T-helper 9 cell (primary cell): ENCODE measurements around the gene CELF2.

Experiments
- DNase-seq: peaks from one replicate; pipeline ENCODE4 v3.0.0-alpha.2; 2020

Gene CELF2

DNA sequence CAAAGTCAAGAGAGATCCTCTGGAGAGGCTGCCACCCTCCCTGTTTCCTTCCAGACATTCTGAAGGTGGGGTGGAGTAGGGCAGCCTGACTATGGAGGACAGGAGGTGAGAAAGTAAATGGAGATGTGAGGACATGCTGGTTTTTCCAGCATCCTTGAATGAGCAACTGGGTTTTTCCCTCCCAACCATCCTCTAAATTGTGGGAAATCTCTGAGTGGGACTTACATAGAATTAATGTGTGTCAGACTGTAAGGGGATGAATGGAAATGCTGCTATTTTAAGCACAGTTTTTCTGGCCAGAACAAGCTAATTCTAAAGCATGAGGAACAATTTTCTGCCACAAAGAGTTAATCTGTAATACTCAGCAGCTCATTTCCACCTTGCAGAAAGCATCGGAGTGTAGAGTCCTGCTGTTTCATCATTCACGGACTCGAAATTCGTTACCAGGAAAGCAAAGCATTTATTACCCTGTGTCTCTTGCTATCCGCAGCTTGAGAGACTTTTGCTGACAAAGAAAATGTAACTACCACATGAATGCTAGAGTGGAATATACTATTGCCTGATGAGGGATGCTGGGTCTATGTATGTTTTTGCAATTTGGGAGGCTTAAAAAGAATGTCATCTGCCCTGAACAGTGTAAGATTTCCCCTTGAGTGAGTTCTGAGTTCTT is 213.0 kb downstream of the CELF2 start:
- DNase-seq: no peak

DNA sequence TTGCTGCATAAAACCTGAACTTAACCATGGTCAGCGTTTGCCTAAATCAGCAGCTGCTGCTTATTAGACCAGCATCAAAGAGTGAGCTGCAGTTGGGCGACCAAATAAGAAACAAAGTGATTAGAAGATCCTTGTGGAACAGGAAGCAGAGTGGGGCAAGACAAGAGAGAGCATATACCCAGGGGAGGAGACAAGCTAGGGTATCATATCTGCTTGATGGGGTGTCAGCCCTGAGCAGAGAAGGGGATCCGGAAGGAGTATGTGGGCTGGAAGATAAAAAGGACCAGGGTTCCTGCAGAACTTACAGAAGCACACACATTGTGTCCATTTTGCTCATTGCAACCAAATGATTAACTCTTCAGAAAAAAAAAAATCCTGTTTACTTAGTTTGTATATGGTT is 213.6 kb downstream of the CELF2 start:
- DNase-seq: no peak

DNA sequence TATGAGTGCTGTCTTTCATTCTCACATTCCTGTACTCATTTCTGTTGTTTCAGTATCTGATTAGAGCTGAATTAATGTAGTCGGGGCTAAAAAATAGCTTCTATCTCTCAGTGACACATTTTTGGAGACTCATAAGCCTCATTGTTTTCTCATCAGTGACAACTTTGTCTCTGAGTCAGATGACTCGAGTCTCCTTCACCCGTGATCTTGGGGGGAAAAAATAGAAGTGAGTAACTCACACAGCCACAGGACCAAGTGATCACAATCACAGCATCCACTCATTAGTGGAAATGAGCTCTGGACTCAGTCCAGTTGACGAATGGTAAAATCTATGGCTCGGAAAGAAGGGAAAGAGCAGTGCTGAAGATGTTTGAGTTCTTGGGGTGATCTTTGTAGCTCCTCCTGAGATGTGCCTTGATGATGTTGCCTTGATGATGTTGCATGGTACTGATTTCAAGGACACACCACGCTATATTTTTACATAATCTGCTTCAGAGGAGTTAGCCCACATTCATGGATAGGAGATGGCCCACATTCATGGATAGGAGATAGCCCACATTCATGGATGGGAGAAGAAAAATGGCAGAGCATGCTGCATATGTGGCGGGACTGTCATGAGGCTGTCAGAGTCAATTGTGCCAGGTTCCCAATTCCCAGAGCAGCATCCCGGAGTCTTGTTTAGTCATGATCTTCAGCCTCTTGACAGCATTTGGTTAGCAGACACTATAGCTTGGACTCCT is 214.7 kb downstream of the CELF2 start:
- DNase-seq: no peak

DNA sequence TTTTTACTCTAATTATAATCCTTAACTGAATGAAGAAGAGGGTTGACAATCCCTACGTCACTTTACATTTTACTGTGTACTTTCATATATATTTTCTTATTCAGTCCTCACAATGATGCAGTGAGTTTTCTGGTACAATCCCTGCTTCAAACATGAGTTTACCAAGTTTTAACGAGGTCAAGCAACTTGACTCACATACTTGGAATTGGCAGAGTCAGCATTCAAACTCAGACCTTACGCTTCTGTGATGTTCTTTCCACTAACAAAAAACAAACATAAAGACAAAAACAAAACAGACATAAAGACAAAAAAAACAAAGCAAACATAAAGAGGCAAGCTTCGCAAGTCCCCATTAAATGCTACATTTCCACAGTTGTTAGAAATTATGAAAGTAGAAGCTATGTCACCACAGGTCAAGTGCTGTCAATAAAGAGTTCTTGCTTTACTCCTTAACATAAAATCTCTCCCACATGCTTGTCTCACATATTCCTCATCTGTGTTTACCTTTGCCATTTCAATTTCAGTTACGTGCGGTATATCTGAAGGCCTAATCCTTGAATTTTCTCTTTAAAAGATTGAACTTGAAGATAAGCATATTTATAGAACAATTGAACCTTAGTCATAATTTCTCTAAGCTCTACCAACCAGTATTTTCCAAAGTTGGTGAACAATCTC is 217.3 kb downstream of the CELF2 start:
- no peak for DNase-seq

DNA sequence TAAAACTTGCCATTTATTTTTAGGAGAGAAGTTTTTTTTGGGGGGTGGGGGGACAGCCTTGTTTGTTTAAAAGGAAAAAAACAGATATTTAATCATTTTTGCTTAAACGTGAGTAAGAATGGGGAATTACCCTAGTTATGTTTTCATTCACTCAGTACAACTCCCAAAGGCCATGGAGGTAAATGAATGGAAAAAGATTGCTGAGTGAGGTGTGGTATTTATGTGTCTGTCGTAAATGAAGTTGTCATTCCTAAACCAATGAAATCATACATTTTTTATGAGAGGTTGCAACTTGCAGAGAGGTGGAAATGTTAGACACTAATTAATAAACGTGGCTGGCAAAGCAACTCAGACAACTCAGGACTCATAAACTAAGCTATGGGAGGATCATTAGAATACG is 218.1 kb downstream of the CELF2 start:
- no peak for DNase-seq

DNA sequence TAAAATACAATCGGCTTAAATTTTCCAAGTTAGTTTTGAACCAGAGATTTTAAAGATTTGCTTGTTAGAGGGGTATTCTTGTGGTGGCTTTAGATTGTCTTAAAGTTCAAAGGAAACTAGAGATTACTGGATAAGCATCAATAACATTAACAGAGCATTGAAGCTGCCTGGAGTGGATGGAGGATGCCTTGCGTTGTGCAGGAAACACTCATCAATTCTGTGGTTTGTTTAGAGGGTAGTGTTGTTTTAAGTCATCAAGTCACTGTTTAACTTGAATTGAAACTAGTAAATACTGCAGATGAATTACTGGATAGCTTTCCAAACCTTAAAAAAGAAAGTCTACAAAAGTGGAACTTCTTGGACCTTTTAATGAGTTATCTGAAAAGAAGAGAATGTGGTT is 218.6 kb downstream of the CELF2 start:
- DNase-seq: no peak

DNA sequence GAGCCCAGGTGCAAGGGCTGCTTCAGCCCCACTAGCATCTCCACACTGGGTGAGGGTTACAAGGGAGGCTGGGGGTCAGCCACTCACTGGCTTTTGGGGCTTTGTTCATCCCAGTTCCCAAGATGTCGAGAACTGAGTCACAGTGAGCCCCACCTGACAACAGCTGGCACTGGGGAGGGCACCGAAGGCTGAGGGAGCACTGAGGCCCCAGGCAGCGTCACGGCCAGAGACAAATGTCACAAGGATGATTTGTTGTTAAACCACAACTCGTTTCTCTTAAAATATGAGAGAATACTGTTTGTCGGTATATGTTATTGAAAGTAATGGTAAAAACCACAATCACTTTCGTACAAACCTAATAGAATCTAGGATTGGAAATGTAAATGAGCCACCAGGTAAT is 219.9 kb downstream of the CELF2 start:
- no peak for DNase-seq

DNA sequence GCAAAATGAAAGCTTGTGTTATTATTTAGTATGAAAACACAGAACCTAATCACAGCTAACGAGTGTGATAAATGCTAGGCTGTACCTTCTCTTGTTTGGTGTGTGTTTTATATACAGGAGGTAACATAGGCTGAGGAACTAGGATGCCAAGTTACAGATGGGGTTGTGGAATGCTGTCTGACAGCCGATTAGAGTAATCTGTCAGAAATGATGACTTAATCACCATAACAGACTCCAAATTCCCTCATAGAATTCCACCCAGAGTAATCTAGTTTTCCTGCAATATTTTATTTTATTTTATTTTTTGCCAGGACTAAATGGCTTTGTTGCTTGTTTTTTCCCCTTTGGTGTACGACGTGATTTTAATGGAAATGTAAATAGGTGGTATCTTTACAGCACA is 221.2 kb downstream of the CELF2 start:
- no peak for DNase-seq

DNA sequence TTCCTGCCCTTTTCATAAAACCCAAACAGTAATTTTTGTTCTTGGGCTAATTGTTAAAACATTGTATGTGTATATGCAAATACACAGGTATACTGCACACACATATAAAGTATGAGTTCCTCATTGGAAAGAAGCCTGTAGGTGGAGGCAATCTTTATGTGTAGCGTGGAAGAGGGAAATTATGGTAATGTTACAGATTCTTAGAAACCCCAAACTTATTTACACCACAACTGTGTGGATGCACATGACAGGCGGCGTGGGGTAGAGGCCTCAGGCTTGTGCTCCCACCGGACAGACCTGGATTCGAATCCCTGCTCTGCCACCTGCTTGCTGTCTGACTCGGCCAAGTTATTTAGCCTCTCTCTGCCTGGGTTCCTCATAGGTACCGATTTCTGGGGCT is 223.0 kb downstream of the CELF2 start:
- no peak for DNase-seq

DNA sequence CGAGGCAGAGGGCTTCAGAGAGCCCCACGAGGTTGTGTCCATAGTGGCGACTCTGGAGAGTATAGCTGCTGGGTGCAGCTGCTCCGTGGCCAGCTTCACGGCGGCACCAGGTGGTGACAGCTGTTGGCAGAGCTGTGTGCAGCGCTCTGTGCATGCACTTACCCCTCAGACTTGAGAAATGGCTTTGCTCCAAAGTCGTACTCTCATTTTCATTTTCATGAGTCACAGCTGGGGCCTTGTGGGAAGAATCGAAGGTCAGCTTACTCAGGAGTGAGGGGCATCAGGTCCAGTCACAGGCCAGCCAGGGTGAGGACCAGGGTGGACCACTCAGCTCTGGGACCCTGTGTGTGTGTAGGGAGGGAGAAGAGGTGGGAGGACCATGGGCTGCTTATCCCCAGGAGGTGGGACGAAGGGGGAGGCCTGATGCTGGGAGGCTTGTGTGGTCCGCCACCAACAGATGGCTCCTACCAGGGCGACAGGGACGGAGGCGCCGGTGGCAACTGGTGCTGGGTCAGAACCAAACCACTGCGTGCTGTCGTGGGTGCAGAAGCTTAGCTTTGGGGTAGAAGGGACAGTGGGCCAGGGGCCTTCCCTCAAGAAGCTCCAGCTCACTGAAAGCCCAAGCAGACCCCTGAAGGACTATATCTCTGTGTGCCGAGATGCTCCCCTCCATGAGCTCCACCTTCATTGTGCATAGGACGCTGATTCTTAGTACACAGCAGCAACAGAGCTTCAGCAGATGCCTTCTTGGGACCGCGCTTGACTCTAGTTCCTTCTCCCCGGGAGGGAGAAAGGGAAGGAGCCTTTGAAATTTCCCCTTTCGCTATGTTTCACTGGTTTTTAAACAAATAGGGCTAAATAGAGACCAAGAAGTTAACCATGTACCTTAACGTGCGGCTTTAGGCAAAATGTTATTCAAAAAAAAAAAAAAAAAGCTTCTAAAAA is 225.0 kb downstream of the CELF2 start:
- no peak for DNase-seq

DNA sequence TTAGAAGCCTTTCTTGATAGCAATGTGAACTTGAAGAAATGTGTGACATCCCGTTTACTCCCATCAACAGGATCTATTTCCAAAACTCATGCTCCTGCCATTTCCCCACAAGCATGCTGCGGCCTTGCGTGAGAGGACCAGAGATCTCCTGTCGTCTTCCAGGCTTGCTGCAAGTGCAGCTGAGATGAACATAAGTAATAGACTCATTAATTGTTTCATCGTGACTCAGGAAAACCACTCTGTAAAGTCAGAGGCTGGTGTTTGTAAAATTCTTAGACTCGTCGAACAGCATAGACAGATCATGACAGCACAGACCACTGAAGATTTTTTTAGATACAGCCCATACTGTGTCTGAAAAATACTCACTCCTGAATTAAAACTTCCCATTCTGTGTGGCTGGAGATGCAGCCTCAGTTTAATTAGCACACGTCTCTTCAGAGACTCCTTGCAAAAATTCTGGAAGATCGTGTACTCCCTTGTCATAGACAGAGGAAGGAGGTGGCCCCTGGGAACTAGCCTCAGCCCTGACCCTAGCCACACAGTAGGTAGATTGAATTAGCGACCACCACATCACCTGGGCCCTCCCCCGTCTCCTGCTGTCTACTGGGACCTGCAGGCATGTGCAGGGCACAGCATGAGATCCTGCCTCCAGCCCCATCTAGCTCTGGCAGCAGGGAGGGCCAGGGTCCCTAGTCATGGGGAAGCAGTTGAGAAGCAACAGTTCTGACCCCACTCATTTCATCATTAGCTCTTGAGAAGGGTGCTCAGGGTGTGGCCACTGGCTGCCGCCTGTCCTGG is 226.0 kb downstream of the CELF2 start:
- DNase-seq: no peak

DNA sequence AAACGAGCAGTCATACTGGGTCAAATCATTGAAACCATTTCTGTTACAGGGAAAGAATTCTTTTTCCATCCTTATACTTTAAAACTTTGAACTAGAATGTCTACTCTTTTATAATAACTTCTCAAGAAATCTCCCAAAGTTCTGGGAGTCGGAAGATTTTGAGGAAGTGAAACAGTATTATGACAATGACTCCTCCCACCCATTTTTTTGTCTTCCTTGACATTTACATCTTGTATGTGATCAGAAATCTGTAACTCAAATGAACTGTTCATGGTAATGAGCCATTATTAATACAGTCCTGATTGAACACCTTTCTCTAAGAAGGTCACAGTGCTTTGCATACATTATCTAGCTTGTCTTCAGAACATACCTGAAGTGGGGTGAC is 227.4 kb downstream of the CELF2 start:
- DNase-seq: no peak

DNA sequence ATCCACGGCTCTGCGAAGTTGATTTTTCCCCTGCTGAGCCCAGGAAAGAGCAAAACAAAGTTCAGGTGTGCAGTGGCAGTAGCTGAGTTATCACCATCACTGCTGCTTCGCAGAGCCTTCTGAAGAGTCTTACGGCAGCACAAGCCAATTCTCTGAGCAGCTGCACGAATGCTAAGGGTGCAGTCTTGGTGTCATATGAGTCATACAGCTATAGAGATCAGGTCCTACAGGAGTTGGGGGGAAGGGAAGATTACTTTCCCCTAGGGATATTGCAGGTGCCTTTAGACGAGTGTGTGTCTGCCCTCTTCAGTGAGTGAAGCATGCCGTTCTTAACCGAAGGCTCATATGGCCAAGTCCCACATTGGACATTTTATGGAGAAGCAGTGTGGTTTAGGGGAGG is 227.8 kb downstream of the CELF2 start:
- no peak for DNase-seq

DNA sequence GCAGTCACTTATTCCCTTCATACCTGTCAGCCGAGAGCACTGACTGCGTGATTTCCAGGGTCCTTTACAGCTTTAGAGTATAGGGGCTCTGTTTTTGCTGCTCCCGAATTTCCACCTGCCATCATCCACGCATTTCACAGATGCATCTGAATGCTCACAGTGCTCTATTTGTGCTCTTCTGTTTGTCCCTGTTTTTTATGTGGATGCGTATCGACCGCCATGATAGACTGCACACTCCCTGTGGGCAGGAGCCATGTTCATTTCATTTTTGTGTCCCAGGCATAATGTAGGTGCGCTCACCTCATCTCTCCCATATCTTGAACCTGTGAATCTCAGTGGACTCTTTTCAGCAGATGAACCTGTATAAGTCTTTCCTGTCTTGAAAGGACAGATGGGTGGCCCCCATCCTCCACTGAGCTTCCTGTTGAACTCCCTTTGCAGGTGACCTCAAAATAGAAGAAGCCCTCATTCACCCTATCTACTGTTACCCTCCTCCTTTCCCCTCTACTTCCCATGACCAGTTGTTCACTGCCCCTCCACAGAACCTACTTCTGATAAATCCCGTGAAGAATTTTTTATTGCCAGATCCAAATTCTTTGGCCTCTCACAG is 228.4 kb downstream of the CELF2 start:
- DNase-seq: no peak

DNA sequence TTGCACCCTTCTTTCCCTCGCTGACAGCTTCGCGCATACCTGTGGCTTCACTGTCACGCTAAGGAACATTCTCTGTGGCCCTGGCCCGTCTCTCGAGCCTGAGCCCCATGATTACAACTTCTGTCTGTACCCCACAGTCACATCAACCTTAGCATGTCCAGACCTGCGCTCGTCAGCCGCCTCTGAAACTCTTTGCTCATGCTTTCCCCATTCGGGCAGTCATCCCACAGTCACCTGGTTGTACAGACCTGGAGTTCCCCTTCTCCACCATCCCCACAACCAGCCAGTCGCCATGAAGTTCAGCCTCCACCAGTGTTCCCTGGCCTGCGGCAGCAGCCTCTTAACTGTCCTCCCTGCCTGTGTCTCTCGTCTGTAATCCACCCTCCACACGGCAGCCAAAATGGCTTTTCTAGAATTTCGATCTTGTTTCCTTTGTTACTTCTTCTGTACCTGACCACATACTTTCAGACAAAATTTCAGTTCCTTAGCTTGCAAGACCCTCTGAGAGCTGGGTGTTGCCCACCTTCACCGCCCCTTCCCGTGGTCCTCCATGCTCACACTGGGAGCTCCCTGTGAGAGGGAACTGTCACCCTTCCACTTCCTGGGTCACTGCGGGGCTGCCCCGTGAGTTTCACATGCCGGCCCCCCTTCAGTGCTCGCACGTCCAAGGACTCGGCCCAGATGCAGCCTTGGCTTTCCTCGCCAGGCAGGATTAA is 229.2 kb downstream of the CELF2 start:
- DNase-seq: no peak

DNA sequence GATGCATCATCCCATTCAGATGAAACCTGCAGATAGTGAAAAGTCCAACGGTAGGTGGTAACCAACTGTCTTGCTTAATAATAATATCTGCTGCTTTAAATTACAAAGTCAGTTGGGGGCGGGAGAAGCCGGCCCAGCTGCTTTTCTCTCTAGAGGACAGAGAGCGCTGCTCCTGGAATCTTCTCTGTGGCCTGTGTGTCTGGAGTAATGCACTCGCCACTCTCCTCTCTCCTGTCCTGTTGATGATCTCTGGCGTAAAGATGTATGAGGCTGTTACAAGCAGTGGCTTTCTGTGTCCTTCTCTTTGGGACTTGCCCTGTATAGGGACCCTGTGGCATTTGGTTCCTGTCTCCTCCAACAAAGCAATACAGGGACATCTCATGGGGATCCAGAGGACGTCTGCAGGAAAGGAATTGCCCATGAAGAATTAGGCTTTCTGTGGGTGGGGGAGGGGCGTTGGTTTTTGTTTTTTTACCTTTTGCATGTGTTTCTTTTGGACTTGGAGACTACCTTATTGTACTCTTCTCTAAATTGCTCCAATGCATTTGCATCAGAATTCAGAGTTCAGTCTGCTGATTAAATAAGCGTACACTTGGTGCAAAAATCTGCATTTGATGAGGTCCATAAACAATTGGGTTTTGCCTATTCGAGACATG is 231.6 kb downstream of the CELF2 start:
- no peak for DNase-seq

DNA sequence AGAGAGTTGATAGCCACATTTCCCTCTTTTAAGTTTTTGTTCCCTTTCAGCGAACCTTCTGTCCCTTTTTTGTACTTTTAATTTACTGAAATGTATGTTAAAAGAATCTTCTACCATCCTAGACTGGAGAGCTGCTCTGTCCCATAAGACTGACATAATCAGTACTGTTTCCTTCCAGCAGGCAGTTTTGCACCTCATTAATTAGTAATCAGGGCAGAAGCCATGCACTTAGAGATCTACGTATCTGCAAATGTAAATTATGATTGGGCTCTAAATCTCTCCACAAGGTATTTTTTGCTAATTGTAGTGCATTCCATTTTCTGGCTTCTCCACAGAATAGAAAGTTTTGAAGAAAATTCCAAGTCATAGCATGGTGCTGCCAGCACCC is 232.1 kb downstream of the CELF2 start:
- DNase-seq: no peak

DNA sequence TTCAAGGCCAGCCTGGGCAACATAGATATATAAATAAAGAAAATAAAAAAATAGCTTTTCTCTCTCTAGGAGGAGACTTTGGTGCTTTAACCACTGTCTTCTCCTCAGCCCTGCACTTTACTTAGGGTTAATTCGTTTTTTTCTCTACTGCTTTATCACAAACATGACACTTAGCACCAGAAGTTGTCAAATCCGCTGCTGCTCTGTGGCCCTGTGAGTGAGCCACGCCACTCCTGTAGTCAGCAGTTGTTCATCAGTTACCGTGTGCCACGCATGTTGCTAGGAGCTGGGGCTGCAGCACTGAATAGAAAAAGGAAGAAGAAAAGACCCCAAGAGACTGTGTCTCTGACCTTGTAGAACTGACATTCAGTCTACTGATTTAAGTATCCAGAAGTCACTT is 232.6 kb downstream of the CELF2 start:
- no peak for DNase-seq

DNA sequence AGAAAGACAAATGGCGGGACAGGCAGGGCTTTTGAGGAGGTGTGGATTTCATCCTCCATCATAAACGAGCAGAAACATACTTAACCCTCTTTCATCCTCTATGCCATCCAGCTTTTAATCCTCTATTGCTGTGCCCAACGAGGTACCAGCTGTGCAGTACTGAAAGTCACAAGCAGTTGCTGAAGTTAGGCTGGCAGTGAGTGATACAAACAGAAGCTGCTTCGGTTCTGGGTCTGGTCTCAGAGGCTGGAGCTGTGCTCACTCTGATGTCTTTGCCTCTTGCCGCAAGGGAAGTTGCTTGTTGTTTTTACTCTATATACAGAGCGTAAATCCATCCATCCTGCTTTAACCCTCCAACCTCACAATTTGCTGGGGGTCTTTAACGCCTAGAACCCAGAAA is 235.2 kb downstream of the CELF2 start:
- DNase-seq: no peak

DNA sequence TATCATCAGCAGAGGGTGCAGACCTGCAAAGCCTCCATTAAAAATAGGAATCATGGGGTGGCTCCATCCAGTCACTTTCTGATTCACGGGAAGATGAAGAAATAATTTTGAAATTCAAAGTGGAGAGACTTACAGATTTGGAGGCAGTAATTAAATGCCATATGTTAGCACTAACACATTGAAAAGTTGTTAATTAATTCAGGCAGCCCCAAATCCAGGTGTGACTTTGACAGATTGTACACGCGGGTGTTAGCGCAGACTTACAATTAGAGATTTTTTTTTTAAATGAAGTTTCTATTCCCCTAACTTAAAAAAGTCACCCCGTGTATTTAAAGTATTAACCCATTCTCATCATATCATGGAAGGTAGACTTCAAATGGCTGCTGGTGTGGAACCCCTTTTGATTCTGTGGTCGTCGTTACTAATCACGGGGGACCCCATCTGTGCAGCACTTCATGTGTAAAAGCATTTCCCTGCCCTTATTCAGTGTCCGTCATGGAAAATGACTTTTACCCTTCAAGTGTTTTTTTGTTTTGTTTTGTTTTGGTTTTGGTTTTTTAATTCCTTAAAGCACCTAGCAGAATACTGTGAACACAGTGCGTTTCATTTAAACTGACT is 235.8 kb downstream of the CELF2 start:
- DNase-seq: no peak
